Kidney (tissue), 14 donors: ENCODE data around the gene PAX1. TPM values are rescaled to one million over a fixed set of nuclear protein-coding genes. Genes with fewer than 3 reads are reported as not detected.

Source experiments
- DNase-seq, 5 donors: peaks; one replicate each; pipeline ENCODE4 v3.0.0-alpha.2; 2013 to 2020
- FAIRE-seq: peaks from 2 replicates; lab custom pipeline; 2012; peaks lifted over from hg19 to GRCh38; lab: Jason Lieb, UNC
- H3K27ac ChIP-seq, 2 donors: one replicate each; pipeline ENCODE4 v1.7.0; 2013; ENCODE audit warnings: low read depth in 2 of 2, low read length in 2 of 2, inconsistent platforms in 1 of 2
- H3K27me3 ChIP-seq: one replicate; pipeline ENCODE4 v1.7.1; 2013; ENCODE audit warnings: low read length, inconsistent platforms; ENCODE audit not compliant: control insufficient read depth, insufficient read depth
- H3K36me3 ChIP-seq, 3 donors: one replicate each; pipeline versions ENCODE4 v1.7.0 to v1.7.1; 2013; ENCODE audit warnings: low read length in 3 of 3, control low read depth in 1 of 3, inconsistent platforms in 1 of 3; ENCODE audit not compliant: insufficient read depth in 3 of 3, control insufficient read depth in 2 of 3
- H3K4me1 ChIP-seq, 3 donors: one replicate each; pipeline versions ENCODE4 v1.7.0 to v1.7.1; 2013; ENCODE audit warnings: low read length in 3 of 3, inconsistent platforms in 1 of 3, low read depth in 1 of 3; ENCODE audit not compliant: control insufficient read depth in 2 of 3, insufficient read depth in 2 of 3
- H3K4me3 ChIP-seq, 3 donors: one replicate each; pipeline versions ENCODE4 v1.7.0 to v1.8.1; 2013; ENCODE audit warnings: low read length in 3 of 3, control low read depth in 1 of 3, inconsistent platforms in 1 of 3
- H3K9ac ChIP-seq, 3 donors: one replicate each; pipeline versions ENCODE4 v1.7.0 to v1.7.1; 2013; ENCODE audit warnings: low read length in 3 of 3, control low read depth in 1 of 3, inconsistent platforms in 1 of 3
- H3K9me3 ChIP-seq, 3 donors: one replicate each; pipeline versions ENCODE4 v1.7.0 to v1.7.1; 2013; ENCODE audit warnings: low read length in 3 of 3, control low read depth in 1 of 3, inconsistent platforms in 1 of 3; ENCODE audit not compliant: control insufficient read depth in 2 of 3, insufficient read depth in 1 of 3
- intact Hi-C: fragments of 100-400 bp; cut with DNase I; formaldehyde crosslinking; loops from one replicate; pipeline ENCODE4 v1.11.1; 2022
- polyA plus RNA-seq: library from polyadenylated mRNA; stranded (reverse); fragments of 350-450 nt; fragmentation: Illumina TruSeq; extraction: RNeasy Lipid Tissue Mini Kit (QIAGEN cat#74804); gene quantifications from one replicate; pipeline ENCODE4 v1.2.3, GENCODE V29; 2014; ENCODE audit warnings: low read depth, low replicate concordance; ENCODE audit not compliant: insufficient read depth
- total RNA-seq: library from RNA; stranded (reverse); fragmentation: NEBNext Ultra II Directional; extraction: Animal tissue kit (Norgen Biotek cat#: 25700); gene quantifications from one replicate; pipeline ENCODE4 v1.2.1, GENCODE V29; 2021
- TF ChIP-seq, protein P1 (sequence below): IDR thresholded peaks from 3 replicates; pipeline ENCODE4 v1.5.1; 2012; ENCODE audit warnings: mild to moderate bottlenecking, moderate library complexity, borderline replicate concordance; ENCODE audit not compliant: insufficient read depth; ENCODE audit errors: extremely low read depth
- donor health status: control.
- donor health status: control.
- donor health status: control.
- donor health status: control.
- donor health status: control.
- donor health status: DM: yes; HTN: yes; CAD: no.
- donor health status: Normal renal cell carcinoma (clear cell type).

The PAX1 gene
- total and polyA plus RNA-seq, 2 donors from 2014 or later = not detected

DNA sequence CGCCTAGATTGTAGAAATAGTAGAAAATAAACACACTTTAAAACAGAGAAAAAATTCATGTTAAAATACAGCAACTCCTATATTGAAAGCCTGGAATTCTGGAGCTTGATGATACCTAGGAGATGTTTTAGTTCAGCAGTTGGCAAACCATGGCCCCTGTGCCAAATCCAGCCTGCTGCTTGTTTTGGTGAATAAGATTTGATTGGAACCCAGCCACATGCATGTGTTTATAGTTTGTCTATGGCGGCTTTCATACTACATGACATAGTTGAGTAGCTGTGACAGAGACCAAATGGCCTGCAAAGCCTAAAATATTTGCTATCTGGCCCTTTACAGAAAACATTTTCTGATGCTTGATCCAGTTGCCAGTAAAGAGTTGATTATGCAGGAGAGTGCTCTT lies 57.2 kb downstream of the PAX1 start:
- FAIRE-seq (no peak), DNase-seq (no peak)
- Histone ChIP-seq H3K27me3 (no peaks in the 10 kb centered on the region), H3K27ac (no peak overlapping the region), H3K4me3 (no peak overlapping the region), H3K9ac (no peak overlapping the region), H3K36me3 (no peaks in the 10 kb centered on the region), H3K4me1 (no peaks in the 10 kb centered on the region), H3K9me3 (no peaks in the 10 kb centered on the region)
- intact Hi-C loops = no loop called here
- TF ChIP-seq, protein P1, sequence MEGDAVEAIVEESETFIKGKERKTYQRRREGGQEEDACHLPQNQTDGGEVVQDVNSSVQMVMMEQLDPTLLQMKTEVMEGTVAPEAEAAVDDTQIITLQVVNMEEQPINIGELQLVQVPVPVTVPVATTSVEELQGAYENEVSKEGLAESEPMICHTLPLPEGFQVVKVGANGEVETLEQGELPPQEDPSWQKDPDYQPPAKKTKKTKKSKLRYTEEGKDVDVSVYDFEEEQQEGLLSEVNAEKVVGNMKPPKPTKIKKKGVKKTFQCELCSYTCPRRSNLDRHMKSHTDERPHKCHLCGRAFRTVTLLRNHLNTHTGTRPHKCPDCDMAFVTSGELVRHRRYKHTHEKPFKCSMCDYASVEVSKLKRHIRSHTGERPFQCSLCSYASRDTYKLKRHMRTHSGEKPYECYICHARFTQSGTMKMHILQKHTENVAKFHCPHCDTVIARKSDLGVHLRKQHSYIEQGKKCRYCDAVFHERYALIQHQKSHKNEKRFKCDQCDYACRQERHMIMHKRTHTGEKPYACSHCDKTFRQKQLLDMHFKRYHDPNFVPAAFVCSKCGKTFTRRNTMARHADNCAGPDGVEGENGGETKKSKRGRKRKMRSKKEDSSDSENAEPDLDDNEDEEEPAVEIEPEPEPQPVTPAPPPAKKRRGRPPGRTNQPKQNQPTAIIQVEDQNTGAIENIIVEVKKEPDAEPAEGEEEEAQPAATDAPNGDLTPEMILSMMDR = no peak

DNA sequence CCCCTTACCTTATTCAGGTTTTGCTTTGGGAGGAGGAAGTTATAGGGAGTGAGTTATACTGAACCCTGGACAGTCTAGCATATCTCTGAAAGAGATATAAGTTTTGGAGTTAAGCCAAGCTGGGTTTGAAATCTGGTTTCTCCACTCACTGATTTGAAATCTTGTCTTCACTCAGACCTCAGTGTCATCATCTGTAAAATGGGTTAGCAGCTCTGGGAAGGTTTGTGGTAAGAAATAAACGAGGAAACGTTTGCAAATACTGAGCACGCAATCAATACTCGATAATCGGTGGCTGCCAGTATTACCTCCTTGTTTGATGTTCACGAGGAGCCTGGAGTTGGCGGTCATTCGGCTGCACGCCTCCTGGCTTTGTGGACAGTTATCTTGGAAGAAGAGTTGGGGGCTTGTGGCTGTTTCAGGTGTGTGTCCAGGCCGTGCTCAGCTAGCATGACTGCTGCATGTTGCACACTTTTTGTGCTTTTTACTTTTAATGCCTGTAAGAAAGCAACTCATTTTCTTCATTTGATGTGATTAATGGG lies 61.8 kb downstream of the PAX1 start:
- Histone ChIP-seq H3K9ac (no peak overlapping the region), H3K4me3 (no peak overlapping the region), H3K36me3 (no peaks in the 10 kb centered on the region), H3K9me3 (no peaks in the 10 kb centered on the region), H3K4me1 (no peaks in the 10 kb centered on the region), H3K27ac (no peak overlapping the region), H3K27me3 (no peaks in the 10 kb centered on the region)
- TF ChIP-seq, protein P1 = no peak
- peak in 1 of 5 donors; percentile 2 for DNase-seq
- intact Hi-C loops = no loop called here
- FAIRE-seq = no peak

DNA sequence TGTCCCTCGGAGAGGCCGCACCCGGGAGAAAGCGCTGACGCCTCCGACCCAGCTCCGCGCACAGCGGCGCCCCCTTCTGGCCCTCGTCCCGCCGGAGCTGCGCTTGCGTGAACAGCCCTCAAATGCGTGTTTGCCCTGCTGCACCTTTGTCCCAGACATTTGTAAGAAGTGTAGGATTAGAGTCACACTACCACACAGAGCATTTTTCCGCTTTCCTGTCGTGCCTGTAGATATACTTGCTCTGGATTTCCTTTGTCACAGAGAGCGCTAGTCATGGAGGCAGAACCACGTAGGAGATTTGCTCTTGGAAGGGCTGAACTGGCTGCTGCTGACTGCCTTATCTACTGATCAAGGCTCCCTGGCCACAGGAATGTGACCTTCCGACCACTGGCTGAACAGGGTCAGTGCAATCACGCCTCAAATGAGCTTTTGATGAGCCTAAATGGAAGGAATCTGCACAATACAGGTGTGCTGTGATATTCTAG lies 62.3 kb downstream of the PAX1 start:
- no peaks in the 10 kb centered on the region for H3K36me3 ChIP-seq
- DNase-seq = peak in 4 of 5 donors; percentile 50 to 64 (median 54)
- intact Hi-C loops = no loop called here
- FAIRE-seq = no peak
- no peaks in the 10 kb centered on the region for H3K9me3 ChIP-seq
- TF ChIP-seq, protein P1 = no peak
- peak overlapping the region in 1 of 3 donors; percentile 8 for H3K4me3 ChIP-seq
- no peak overlapping the region for H3K9ac ChIP-seq
- H3K4me1 ChIP-seq = no peaks in the 10 kb centered on the region
- H3K27me3 ChIP-seq = no peaks in the 10 kb centered on the region
- H3K27ac ChIP-seq = no peak overlapping the region

Other genes starting within 250 kb of the PAX1 start
- not detected for gene NKX2-2, start 191.6 kb upstream of the PAX1 start, total RNA-seq
- gene NKX2-2, start 191.6 kb upstream of the PAX1 start, polyA plus RNA-seq = not detected